Measurements from ENCODE around the gene EIF3I. TPM values are rescaled to one million over a fixed set of nuclear protein-coding genes. Genes with fewer than 3 reads are reported as not detected.
A peak's percentile ranks its signal among the peaks of the same experiment; 100 is the strongest.

The EIF3I gene
- total and polyA plus RNA-seq, 10 of the 15 experiments (the other 5 are each of a cell fraction or from before 2014, with no cell fraction given) = 208 to 606 (median 352) TPM

GRCh38 chr1:32250893-32251716 lies 28.9 kb downstream of the EIF3I start, which contains the start of gene LCK:
LCK (plus strand) TSS chr1:32251265; CDS start chr1:32274330, 23,065 bp downstream.
- TSS peak; percentile 77 for BruUV-seq (replicated peaks)
- no peaks in the 10 kb centered on the region for H3K9me3 ChIP-seq (replicated peaks; ENCODE audit: control insufficient read depth, insufficient read depth, low read length)
- H3K4me2 ChIP-seq (ENCODE audit: control insufficient read depth, insufficient read depth) = peak within 1 kb of the TSS; percentile 99
- ChIA-PET RAD21 (ENCODE audit: unreplicated experiment) (interaction anchor here (0.6 to 4.7 kb wide), 10 partner anchors 10 to 371 kb away, joined by 3 to 45 read pairs (median 8); partner anchors contain the start of genes HDAC1 and MARCKSL1), SMC1A (ENCODE audit: uncharacterized antibody, unreplicated experiment) (interaction anchor here (1.3 to 14.4 kb wide), 9 partner anchors 8 to 67 kb away, joined by 3 to 124 read pairs (median 12); partner anchors contain the start of genes DCDC2B and HDAC1), POLR2A (interaction anchor here (0.5 to 3.5 kb wide), 10 partner anchors 8 to 109 kb away, joined by 3 to 21 read pairs (median 5); partner anchors contain the start of gene MARCKSL1), CTCF (interaction anchor here (1.1 to 9.6 kb wide), 7 partner anchors 12 to 66 kb away, joined by 3 to 123 read pairs (median 14); partner anchors contain the start of gene HDAC1)
- 9% methylated on average over 25 of the region's 25 CpGs for WGBS (ENCODE audit: insufficient coverage, insufficient replicate concordance, low lambda C conversion rate, missing lambda C conversion rate)
- in situ Hi-C loops (cut with MboI) (no loop called here), intact Hi-C loops (cut with micrococcal nuclease; ENCODE audit: unreplicated experiment) (loop anchor here (5.0 kb wide), 1 partner anchor 66 kb away; no protein-coding TSS in a partner anchor)
- DNase-seq (ENCODE audit: low read depth, low spot score) (no peak), FAIRE-seq (no peak), ATAC-seq (peak; percentile 7)
- no peaks in the 10 kb centered on the region; a peak in 1 of 4 replicates for H3K36me3 ChIP-seq (ENCODE audit: control insufficient read depth in 2 of 2, insufficient read depth in 2 of 2, low read length in 1 of 2)
- H3K27me3 ChIP-seq (replicated peaks in 1 of 2; ENCODE audit: control insufficient read depth in 2 of 2, insufficient read depth in 2 of 2, low read length in 1 of 2) = no peaks in the 10 kb centered on the region
- peak within 1 kb of the TSS; percentile 89 for H3K27ac ChIP-seq (ENCODE audit: control insufficient read depth, insufficient read depth)
- peak within 1 kb of the TSS; percentile 63 for H3K4me3 ChIP-seq
- H3K4me1 ChIP-seq (ENCODE audit: control insufficient read depth, insufficient read depth, low read length) = peaks cover 78% of the 10 kb centered on the region
- H3K9ac ChIP-seq (ENCODE audit: control insufficient read depth, insufficient read depth, low read length) = peak within 1 kb of the TSS; percentile 75
- H2AFZ ChIP-seq (ENCODE audit: control insufficient read depth, low read depth, low read length) = peak within 1 kb of the TSS; percentile 75
- no peaks in the 10 kb centered on the region for H4K20me1 ChIP-seq (ENCODE audit: control insufficient read depth, insufficient read depth)
- H3K79me2 ChIP-seq (ENCODE audit: control insufficient read depth, insufficient read depth, low read length) = peaks cover 54% of the 10 kb centered on the region
- TF ChIP-seq BCL11A (IDR thresholded peaks at IDR 0.05; ENCODE audit: low read depth, low read length) (peak; percentile 48; the same call in 1 of the 2 replicates), IKZF2 (IDR thresholded peaks at IDR 0.05) (peak in 1 of 2 experiments; percentile 20; a peak in 1 of 4 replicates), IKZF1 (conservative IDR thresholded peaks at IDR 0.05) (peak; percentile 49), ZNF592 (IDR thresholded peaks at IDR 0.05) (peak; percentile 5; the same call in 1 of the 2 replicates), POLR2AphosphoS5 (IDR thresholded peaks at IDR 0.05; ENCODE audit: low read length) (peak; percentile 86), ZBED1 (IDR thresholded peaks at IDR 0.05; ENCODE audit: borderline replicate concordance) (peak; percentile 33; the same call in 1 of the 2 replicates), ATF2 (IDR thresholded peaks at IDR 0.05; ENCODE audit: low read length) (no peak), CBX3 (IDR thresholded peaks at IDR 0.05; ENCODE audit: borderline replicate concordance, low read depth) (no peak), TAF1 (IDR thresholded peaks at IDR 0.05; ENCODE audit: borderline replicate concordance, low read depth, low read length) (peak; percentile 40; the same call in 1 of the 2 replicates), ZNF217 (IDR thresholded peaks at IDR 0.05) (no peak), GATAD2B (conservative IDR thresholded peaks at IDR 0.05; ENCODE audit: low read depth) (no peak), RCOR1 (conservative IDR thresholded peaks at IDR 0.05; ENCODE audit: low read depth, low read length) (no peak)
- TF ChIP-seq, protein P1, sequence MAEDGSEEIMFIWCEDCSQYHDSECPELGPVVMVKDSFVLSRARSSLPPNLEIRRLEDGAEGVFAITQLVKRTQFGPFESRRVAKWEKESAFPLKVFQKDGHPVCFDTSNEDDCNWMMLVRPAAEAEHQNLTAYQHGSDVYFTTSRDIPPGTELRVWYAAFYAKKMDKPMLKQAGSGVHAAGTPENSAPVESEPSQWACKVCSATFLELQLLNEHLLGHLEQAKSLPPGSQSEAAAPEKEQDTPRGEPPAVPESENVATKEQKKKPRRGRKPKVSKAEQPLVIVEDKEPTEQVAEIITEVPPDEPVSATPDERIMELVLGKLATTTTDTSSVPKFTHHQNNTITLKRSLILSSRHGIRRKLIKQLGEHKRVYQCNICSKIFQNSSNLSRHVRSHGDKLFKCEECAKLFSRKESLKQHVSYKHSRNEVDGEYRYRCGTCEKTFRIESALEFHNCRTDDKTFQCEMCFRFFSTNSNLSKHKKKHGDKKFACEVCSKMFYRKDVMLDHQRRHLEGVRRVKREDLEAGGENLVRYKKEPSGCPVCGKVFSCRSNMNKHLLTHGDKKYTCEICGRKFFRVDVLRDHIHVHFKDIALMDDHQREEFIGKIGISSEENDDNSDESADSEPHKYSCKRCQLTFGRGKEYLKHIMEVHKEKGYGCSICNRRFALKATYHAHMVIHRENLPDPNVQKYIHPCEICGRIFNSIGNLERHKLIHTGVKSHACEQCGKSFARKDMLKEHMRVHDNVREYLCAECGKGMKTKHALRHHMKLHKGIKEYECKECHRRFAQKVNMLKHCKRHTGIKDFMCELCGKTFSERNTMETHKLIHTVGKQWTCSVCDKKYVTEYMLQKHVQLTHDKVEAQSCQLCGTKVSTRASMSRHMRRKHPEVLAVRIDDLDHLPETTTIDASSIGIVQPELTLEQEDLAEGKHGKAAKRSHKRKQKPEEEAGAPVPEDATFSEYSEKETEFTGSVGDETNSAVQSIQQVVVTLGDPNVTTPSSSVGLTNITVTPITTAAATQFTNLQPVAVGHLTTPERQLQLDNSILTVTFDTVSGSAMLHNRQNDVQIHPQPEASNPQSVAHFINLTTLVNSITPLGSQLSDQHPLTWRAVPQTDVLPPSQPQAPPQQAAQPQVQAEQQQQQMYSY (CRISPR knock-in tag; IDR thresholded peaks at IDR 0.05) = peak; percentile 44; the same call in 1 of the 2 replicates

All from GM12878 (cell line).